Uterus (tissue), 4 donors: ENCODE results near the gene OBP2B. TPM values are rescaled to one million over a fixed set of nuclear protein-coding genes. Genes with fewer than 3 reads are reported as not detected.
"Not testable (repeated sequence)": the region's sequence is repeated elsewhere in the genome, so short reads cannot be mapped to it uniquely, and the experiment has no call there.

Source experiments
- DNase-seq, 2 donors: peaks; one replicate each; pipeline ENCODE4 v3.0.0-alpha.2; 2019 to 2020
- H3K27ac ChIP-seq, 2 donors: fragments of 200-600 bp; sonication (generic); 1 replicate in 1 of 2; 2 replicates in 1 of 2; pipeline ENCODE4 v1.5.1; 2016 to 2018
- H3K27me3 ChIP-seq, 2 donors: fragments of 200-600 bp; sonication (generic); one replicate each; pipeline ENCODE4 v1.5.1; 2018 to 2019; ENCODE audit warnings: control low read depth in 1 of 2
- H3K36me3 ChIP-seq, 2 donors: fragments of 200-600 bp; sonication (generic); one replicate each; pipeline ENCODE4 v1.5.1; 2019; ENCODE audit warnings: control low read depth in 1 of 2
- H3K4me1 ChIP-seq, 2 donors: fragments of 200-600 bp; sonication (generic); one replicate each; pipeline ENCODE4 v1.5.1; 2018 to 2019; ENCODE audit warnings: control low read depth in 1 of 2
- H3K4me3 ChIP-seq, 2 donors: fragments of 200-600 bp; sonication (generic); 1 replicate in 1 of 2; 2 replicates in 1 of 2; pipeline ENCODE4 v1.5.1; 2018 to 2019; ENCODE audit warnings: mild to moderate bottlenecking in 1 of 2
- H3K9me3 ChIP-seq, 2 donors: fragments of 200-600 bp; sonication (generic); one replicate each; pipeline ENCODE4 v1.5.1; 2019; ENCODE audit warnings: control low read depth in 1 of 2
- CTCF ChIP-seq, 4 experiments: fragments of 200-600 bp in 2 of 4; fragments of 450-650 bp in 2 of 4; sonication (generic) in 2 of 4; IDR thresholded peaks; one replicate each; pipeline ENCODE4 v1.5.1; 2016 to 2019; ENCODE audit warnings: antibody characterized with exemption in 4 of 4, mild to moderate bottlenecking in 2 of 4, moderate library complexity in 1 of 4
- POLR2A ChIP-seq, 2 donors: fragments of 450-650 bp; IDR thresholded peaks; one replicate each; pipeline ENCODE4 v1.6.1; 2016; ENCODE audit warnings: antibody characterized with exemption in 2 of 2, mild to moderate bottlenecking in 1 of 2, moderate library complexity in 1 of 2
- intact Hi-C: fragments of 100-400 bp; cut with DNase I; formaldehyde crosslinking; loops from one replicate; pipeline ENCODE4 v1.15.1; 2023; ENCODE audit warnings: low total_unique reads
- total RNA-seq, 4 donors: library from RNA; depleted of rRNA in 3 of 4; stranded (reverse); fragments of >200 nt in 3 of 4; gene quantifications; one replicate each; pipeline versions ENCODE4 v1.1.0 to v1.2.4, GENCODE V29; 2014 to 2023
- donor health status: DM: yes; HTN: yes; CAD: no.

Gene OBP2B
- total RNA-seq, result not detected

- DNase-seq, H3K9me3 ChIP-seq, H3K36me3 ChIP-seq, intact Hi-C loops, H3K27ac ChIP-seq, H3K27me3 ChIP-seq, H3K4me3 ChIP-seq, H3K4me1 ChIP-seq: not testable (repeated sequence)
Measured at GRCh38 chr9:133208880-133209300, at the start of gene OBP2B. TSS of gene OBP2B (minus strand) at chr9:133209250. CDS start at chr9:133209199, 51 bp downstream.

- intact Hi-C loops, result no loop called here
Measured at GRCh38 chr9:133258061-133259015, 49.3 kb upstream of the OBP2B start.

DNA sequence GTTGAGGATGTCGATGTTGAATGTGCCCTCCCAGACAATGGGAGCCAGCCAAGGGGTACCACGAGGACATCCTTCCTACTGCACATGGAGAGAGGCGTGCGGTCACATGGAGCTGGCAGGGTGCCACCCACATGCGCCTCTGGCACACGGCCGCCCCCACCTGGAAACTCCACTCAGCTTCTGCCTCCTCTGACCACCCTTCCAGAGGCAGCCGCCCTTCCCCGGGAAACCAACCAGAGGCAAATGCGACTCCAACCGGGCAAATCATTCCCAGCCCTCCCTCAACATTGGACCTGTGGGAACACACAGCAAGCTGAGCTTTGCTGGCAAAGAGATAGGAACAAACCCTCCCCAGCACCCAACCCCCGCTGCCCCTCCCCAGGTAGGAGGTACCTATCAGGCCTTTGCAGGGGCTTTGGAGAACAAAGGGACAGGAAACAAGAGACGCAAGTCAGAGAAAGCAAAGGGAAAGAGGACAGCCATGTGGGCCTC is 48.5 kb upstream of the OBP2B start:
- Histone ChIP-seq H3K4me3 (no peak overlapping the region), H3K9me3 (no peaks in the 10 kb centered on the region), H3K27me3 (no peaks in the 10 kb centered on the region), H3K27ac (peak overlapping the region in 1 of 2 donors; percentile 32), H3K4me1 (no peaks in the 10 kb centered on the region), H3K36me3 (no peaks in the 10 kb centered on the region)
- peak in 1 of 2 donors; percentile 69 for DNase-seq
- peak in 1 of 4 experiments; percentile 4 for TF ChIP-seq CTCF (IDR thresholded peaks at IDR 0.05)
- TF ChIP-seq POLR2A (IDR thresholded peaks at IDR 0.05), result no peak
- intact Hi-C loops, result no loop called here

More at GRCh38 chr9:133258061-133259015, 49.3 kb upstream of the OBP2B start:
- H3K27ac ChIP-seq, result no peak overlapping the region
- DNase-seq, result no peak
- no peaks in the 10 kb centered on the region for H3K27me3 ChIP-seq
- no peaks in the 10 kb centered on the region for H3K36me3 ChIP-seq
- no peaks in the 10 kb centered on the region for H3K9me3 ChIP-seq
- no peak overlapping the region for H3K4me3 ChIP-seq
- TF ChIP-seq CTCF (IDR thresholded peaks at IDR 0.05) (no peak), POLR2A (IDR thresholded peaks at IDR 0.05) (no peak)
- H3K4me1 ChIP-seq, result no peaks in the 10 kb centered on the region

- Histone ChIP-seq H3K27ac (peak overlapping the region; percentile 32 to 44), H3K9me3 (no peaks in the 10 kb centered on the region), H3K4me3 (no peak overlapping the region), H3K36me3 (no peaks in the 10 kb centered on the region), H3K27me3 (no peaks in the 10 kb centered on the region), H3K4me1 (no peaks in the 10 kb centered on the region)
- intact Hi-C loops, result no loop called here
- peak in 1 of 2 donors; percentile 38 for DNase-seq
- TF ChIP-seq CTCF (IDR thresholded peaks at IDR 0.05) (no peak), POLR2A (IDR thresholded peaks at IDR 0.05) (no peak)
Measured at GRCh38 chr9:133256686-133257091, 47.6 kb upstream of the OBP2B start.

GRCh38 chr9:133256136-133256461 is 47.0 kb upstream of the OBP2B start:
- H3K4me3 ChIP-seq, result no peak overlapping the region
- no peaks in the 10 kb centered on the region for H3K36me3 ChIP-seq
- no peak for DNase-seq
- H3K27me3 ChIP-seq, result no peaks in the 10 kb centered on the region
- H3K27ac ChIP-seq, result peak overlapping the region in 1 of 2 donors; percentile 29
- intact Hi-C loops, result no loop called here
- no peak for TF ChIP-seq CTCF (IDR thresholded peaks at IDR 0.05)
- no peak for TF ChIP-seq POLR2A (IDR thresholded peaks at IDR 0.05)
- no peaks in the 10 kb centered on the region for H3K9me3 ChIP-seq
- no peaks in the 10 kb centered on the region for H3K4me1 ChIP-seq
